Brain microvascular endothelial cell (primary cell): Measurements from ENCODE around the gene RTN1.

Experiments
- DNase-seq: peaks from one replicate; pipeline ENCODE4 v3.0.0-alpha.2; 2020
- H3K27ac ChIP-seq: fragments of 250-450 bp; sonication (Bioruptor Pico); 2 replicates; pipeline ENCODE4 v1.5.1; 2020; ENCODE audit warnings: mild to moderate bottlenecking, moderate library complexity
- H3K27me3 ChIP-seq: fragments of 250-450 bp; sonication (Bioruptor Pico); replicated peaks from 2 replicates; pipeline ENCODE4 v1.5.1; 2020; ENCODE audit warnings: mild to moderate bottlenecking
- H3K36me3 ChIP-seq: fragments of 250-450 bp; sonication (Bioruptor Pico); replicated peaks from 2 replicates; pipeline ENCODE4 v1.5.1; 2020; ENCODE audit warnings: mild to moderate bottlenecking
- H3K4me3 ChIP-seq: 2 replicates; pipeline ENCODE4 v1.5.1; 2011; ENCODE audit warnings: low read depth, mild to moderate bottlenecking, control low read depth, low read length, moderate library complexity
- in situ Hi-C: cut with HindIII; loops from 2 replicates; pipeline ENCODE4 v1.10.0; 2017; ENCODE audit warnings: low sequenced_read_pairs, low pct_ligation_motif_present
- TF ChIP-seq, protein P1 (sequence below): IDR thresholded peaks from 2 replicates; pipeline ENCODE4 v1.5.1; 2011; ENCODE audit warnings: low read depth, mild to moderate bottlenecking, moderate library complexity, low read length, control low read depth, inconsistent platforms; ENCODE audit errors: missing control alignments

Gene RTN1

DNA sequence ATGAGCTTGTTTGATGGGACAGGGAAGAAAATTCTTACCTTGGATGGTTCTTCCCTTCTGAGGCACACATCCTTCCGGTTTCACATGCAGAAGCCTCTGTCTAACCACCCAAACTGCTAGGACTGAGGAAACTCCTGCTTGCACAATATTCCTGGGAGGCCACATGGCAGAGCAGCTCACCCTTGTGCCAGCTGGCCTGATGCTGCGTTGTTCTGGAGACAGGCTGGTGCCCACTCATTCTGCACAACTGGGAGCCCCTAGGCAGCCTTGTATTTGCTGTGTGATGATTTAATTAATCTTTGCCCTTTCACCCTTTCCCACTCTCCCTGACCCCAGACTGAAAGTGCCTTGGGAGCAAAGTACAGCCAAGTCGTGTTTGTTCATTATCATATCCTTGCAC is 130.8 kb downstream of the RTN1 start:
- no peaks in the 10 kb centered on the region for H3K27me3 ChIP-seq

DNA sequence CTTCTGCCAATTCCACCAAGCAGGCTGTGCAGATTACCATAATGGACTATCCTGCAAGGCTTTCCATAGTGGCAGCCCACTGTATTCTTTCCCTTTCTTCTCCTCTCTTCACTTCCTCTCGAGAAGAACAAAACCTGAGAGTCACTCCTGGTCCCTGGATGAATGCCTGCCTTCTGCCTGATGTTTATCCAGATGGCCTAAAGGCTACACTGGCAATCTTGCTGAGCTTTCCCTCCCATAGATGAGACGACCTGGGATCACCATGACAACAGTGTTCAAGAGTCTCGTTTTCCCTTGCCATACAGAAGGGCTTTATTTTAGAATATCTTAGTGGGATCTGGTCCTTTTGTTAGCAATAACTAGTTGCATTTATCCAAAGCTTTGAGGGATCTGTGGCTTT is 142.3 kb downstream of the RTN1 start:
- H3K36me3 ChIP-seq = no peaks in the 10 kb centered on the region
- in situ Hi-C loops = no loop called here
- H3K27me3 ChIP-seq = no peaks in the 10 kb centered on the region
- no peak overlapping the region for H3K4me3 ChIP-seq
- no peak overlapping the region for H3K27ac ChIP-seq
- no peak for DNase-seq
- TF ChIP-seq, protein P1, sequence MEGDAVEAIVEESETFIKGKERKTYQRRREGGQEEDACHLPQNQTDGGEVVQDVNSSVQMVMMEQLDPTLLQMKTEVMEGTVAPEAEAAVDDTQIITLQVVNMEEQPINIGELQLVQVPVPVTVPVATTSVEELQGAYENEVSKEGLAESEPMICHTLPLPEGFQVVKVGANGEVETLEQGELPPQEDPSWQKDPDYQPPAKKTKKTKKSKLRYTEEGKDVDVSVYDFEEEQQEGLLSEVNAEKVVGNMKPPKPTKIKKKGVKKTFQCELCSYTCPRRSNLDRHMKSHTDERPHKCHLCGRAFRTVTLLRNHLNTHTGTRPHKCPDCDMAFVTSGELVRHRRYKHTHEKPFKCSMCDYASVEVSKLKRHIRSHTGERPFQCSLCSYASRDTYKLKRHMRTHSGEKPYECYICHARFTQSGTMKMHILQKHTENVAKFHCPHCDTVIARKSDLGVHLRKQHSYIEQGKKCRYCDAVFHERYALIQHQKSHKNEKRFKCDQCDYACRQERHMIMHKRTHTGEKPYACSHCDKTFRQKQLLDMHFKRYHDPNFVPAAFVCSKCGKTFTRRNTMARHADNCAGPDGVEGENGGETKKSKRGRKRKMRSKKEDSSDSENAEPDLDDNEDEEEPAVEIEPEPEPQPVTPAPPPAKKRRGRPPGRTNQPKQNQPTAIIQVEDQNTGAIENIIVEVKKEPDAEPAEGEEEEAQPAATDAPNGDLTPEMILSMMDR = no peak

More for the DNA sequence above, 130.8 kb downstream of the RTN1 start:
- no peak for DNase-seq
- in situ Hi-C loops = no loop called here
- no peaks in the 10 kb centered on the region for H3K36me3 ChIP-seq
- no peak overlapping the region for H3K4me3 ChIP-seq
- H3K27ac ChIP-seq = no peak overlapping the region
- TF ChIP-seq, protein P1 = no peak

DNA sequence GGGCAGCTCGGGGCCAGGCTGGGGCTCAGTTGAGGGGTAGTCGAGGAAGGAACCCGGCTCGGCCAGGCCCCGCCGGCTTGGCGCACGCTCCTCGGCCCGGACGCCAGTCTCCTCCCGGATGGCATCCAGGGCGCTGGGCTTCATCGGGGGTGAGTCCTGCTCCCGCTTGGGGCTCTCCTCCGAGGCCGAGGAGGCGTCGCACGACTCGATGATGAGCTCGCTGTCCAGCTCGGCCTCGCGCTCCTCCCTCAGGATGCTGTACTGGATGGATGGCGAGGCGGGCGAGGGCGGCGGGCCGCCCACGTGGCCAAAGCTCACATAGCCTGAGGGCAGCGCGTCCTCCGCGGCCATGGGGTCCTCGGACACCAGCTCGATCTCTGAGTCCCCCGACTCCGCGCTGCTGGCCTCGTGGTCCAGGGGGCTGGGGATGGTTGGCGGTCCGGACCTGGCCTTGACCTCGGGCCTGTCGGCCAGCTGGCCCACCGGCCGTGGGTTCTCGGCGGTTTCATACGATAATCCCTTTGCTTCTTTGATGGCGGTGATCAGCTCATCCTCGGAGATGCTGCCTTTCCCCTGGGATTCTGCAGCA is 143.4 kb downstream of the RTN1 start:
- in situ Hi-C loops = no loop called here
- Histone ChIP-seq H3K27me3 (no peaks in the 10 kb centered on the region), H3K4me3 (no peak overlapping the region), H3K27ac (no peak overlapping the region), H3K36me3 (no peaks in the 10 kb centered on the region)
- TF ChIP-seq, protein P1 = no peak
- DNase-seq = no peak

DNA sequence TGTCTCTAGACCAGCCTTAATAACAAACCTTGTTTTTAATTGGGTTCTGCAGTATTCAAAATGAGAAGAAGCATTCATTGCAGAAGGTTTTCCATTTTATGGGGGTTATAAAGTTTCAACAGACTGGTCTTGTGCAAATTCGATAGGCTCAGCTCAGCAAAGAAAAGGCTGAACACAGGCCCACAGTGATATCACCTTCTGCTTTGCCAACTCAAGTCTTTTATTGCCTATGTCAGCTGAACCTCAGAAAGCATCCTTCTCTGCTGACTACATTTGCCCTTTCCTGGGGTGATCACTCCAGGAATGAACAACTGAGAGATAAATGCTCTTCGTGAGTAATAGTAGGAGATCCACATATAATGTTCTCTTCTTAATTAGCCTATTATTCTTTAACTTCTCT is 159.5 kb downstream of the RTN1 start:
- TF ChIP-seq, protein P1 = no peak
- no peak overlapping the region for H3K4me3 ChIP-seq
- in situ Hi-C loops = no loop called here
- no peaks in the 10 kb centered on the region for H3K36me3 ChIP-seq
- H3K27me3 ChIP-seq = no peaks in the 10 kb centered on the region
- H3K27ac ChIP-seq = no peak overlapping the region
- no peak for DNase-seq

DNA sequence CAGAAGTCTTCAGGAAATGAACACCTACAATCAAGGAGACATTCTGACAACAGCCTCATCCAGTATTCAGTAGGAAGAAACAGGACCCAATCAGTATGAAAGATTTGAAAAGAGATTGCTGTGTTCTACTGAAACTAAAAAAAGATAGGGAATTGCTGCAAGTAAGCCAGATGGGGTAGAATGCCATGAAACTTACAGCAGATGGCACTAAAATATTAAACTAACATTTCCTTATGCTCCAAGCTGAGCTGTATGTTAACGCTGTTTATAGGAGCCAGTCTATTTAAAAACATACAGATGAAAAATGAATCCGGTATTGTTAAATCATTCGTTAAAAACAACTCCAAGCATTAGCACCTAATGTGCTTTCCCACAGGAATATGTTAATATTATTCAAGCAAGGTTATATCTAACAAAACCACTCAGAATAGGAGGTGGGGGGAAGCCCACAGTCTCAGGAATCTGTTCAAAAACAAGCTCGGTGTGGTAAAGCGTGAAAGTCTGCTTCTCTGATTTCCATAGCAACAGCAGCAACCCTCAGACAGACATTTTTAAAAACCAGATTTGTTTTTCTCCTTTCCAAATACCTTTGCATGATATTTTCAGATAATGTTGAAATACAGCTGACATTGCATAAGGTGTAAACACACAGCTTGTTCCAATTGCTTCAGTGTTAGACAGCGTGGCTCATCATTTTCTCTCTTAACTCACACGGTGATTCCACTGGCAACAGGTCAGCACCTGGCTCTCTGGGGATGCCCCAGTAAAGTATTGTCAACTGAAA is 162.6 kb downstream of the RTN1 start:
- H3K27ac ChIP-seq = no peak overlapping the region
- TF ChIP-seq, protein P1 = no peak
- DNase-seq = no peak
- H3K4me3 ChIP-seq = no peak overlapping the region
- no peaks in the 10 kb centered on the region for H3K36me3 ChIP-seq
- in situ Hi-C loops = no loop called here
- H3K27me3 ChIP-seq = no peaks in the 10 kb centered on the region
